ENCODE data around the gene RUFY4. TPM values are rescaled to one million over a fixed set of nuclear protein-coding genes. Genes with fewer than 3 reads are reported as not detected.

RUFY4 gene
- total and polyA plus RNA-seq, 2 of the 13 experiments (the other 11 are each of a cell fraction or from before 2014, with no cell fraction given) = not detected

DNA sequence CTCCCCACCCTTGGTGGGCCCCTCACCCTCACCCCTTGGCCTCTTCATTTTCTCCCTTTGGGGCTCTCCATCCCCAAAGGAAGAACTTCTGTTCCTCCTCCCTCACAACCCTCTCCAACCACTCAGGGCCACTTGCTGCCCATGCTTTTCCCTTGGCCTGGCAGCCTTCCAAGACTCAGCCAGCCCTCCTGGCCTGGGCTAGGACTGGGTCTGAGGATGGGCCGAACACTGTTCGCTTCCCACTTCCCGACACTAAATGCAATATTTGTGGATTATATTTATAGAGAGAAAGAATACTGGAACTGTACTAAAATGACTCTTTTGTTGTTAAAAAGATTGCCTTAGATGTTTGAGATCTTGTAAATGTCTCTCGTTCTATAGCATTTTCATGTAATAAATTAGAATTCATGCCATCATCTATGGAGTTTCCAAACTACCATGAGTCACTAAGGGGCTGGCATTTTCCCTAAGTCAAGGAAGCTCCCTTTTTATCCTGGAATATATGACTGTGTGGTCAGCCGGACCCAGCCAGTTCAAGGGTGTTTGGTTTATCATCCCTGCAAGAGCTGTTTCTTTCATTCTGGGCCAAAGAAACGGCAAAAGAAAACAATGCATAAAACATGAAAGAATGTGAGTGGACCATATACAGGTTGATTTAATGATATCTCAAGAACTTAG is 60.5 kb downstream of the RUFY4 start:
- H3K27ac ChIP-seq (ENCODE audit: extremely low read length, insufficient read depth, low read length) = no peak overlapping the region
- ChIA-PET POLR2A (no interaction called here), CTCF (ENCODE audit: low intra/inter-chr PET ratio, low total read pairs) (no interaction called here)
- DNase-seq (ENCODE audit: low spot score) = no peak
- H3K4me1 ChIP-seq (ENCODE audit: insufficient read depth, low read length) = no peaks in the 10 kb centered on the region
- no peak for FAIRE-seq
- no TSS peak for BruUV-seq (replicated peaks)
- peaks cover 3 to 47% of the 10 kb centered on the region in 2 experiments for H3K27me3 ChIP-seq (ENCODE audit: control insufficient read depth in 1 of 2, insufficient read depth in 2 of 2, low read length in 2 of 2)
- H3K4me3 ChIP-seq (replicated peaks in 1 of 3; ENCODE audit: insufficient read depth in 1 of 3, low read depth in 2 of 3, low read length in 3 of 3) = no peak overlapping the region
- no peak for ATAC-seq
- H2AFZ ChIP-seq (ENCODE audit: low read length) = no peak overlapping the region
- in situ Hi-C loops (cut with HindIII; ENCODE audit: extremely low pct_ligation_motif_present, low pct_unique_long_range_greater_than_20kb) (no loop called here), intact Hi-C loops (cut with micrococcal nuclease; ENCODE audit: unreplicated experiment) (no loop called here)
- 46% methylated on average over 6 of the region's 6 CpGs for WGBS (ENCODE audit: low lambda C conversion rate)
- no peaks in the 10 kb centered on the region for H3K36me3 ChIP-seq (replicated peaks in 1 of 2; ENCODE audit: control insufficient read depth in 1 of 2, insufficient read depth in 2 of 2, low read length in 2 of 2)
- no peaks in the 10 kb centered on the region for H3K79me2 ChIP-seq (ENCODE audit: insufficient read depth, low read length)
- H3K9me3 ChIP-seq (ENCODE audit: low read length) = no peaks in the 10 kb centered on the region
- H3K4me2 ChIP-seq (ENCODE audit: low read depth, low read length) = no peak overlapping the region
- no peak overlapping the region for H3K9ac ChIP-seq (ENCODE audit: insufficient read depth, low read depth, low read length)
- no peaks in the 10 kb centered on the region for H4K20me1 ChIP-seq (ENCODE audit: insufficient read depth, low read length)
- no peak for TF ChIP-seq TMF1 (CRISPR knock-in tag; IDR thresholded peaks at IDR 0.05; ENCODE audit: low read depth)
- TF ChIP-seq SIX4 (CRISPR knock-in tag; IDR thresholded peaks at IDR 0.05) = no peak
- TF ChIP-seq ZNF101 (CRISPR knock-in tag; IDR thresholded peaks at IDR 0.05; ENCODE audit: borderline replicate concordance, low read depth) = no peak
- TF ChIP-seq, protein P1, sequence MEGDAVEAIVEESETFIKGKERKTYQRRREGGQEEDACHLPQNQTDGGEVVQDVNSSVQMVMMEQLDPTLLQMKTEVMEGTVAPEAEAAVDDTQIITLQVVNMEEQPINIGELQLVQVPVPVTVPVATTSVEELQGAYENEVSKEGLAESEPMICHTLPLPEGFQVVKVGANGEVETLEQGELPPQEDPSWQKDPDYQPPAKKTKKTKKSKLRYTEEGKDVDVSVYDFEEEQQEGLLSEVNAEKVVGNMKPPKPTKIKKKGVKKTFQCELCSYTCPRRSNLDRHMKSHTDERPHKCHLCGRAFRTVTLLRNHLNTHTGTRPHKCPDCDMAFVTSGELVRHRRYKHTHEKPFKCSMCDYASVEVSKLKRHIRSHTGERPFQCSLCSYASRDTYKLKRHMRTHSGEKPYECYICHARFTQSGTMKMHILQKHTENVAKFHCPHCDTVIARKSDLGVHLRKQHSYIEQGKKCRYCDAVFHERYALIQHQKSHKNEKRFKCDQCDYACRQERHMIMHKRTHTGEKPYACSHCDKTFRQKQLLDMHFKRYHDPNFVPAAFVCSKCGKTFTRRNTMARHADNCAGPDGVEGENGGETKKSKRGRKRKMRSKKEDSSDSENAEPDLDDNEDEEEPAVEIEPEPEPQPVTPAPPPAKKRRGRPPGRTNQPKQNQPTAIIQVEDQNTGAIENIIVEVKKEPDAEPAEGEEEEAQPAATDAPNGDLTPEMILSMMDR (CRISPR knock-in tag; IDR thresholded peaks at IDR 0.05) = no peak
- TF ChIP-seq TAF1 (CRISPR knock-in tag; IDR thresholded peaks at IDR 0.05) = no peak
- no peak for TF ChIP-seq NKX3-1 (CRISPR knock-in tag; IDR thresholded peaks at IDR 0.05)
- TF ChIP-seq, protein P2, sequence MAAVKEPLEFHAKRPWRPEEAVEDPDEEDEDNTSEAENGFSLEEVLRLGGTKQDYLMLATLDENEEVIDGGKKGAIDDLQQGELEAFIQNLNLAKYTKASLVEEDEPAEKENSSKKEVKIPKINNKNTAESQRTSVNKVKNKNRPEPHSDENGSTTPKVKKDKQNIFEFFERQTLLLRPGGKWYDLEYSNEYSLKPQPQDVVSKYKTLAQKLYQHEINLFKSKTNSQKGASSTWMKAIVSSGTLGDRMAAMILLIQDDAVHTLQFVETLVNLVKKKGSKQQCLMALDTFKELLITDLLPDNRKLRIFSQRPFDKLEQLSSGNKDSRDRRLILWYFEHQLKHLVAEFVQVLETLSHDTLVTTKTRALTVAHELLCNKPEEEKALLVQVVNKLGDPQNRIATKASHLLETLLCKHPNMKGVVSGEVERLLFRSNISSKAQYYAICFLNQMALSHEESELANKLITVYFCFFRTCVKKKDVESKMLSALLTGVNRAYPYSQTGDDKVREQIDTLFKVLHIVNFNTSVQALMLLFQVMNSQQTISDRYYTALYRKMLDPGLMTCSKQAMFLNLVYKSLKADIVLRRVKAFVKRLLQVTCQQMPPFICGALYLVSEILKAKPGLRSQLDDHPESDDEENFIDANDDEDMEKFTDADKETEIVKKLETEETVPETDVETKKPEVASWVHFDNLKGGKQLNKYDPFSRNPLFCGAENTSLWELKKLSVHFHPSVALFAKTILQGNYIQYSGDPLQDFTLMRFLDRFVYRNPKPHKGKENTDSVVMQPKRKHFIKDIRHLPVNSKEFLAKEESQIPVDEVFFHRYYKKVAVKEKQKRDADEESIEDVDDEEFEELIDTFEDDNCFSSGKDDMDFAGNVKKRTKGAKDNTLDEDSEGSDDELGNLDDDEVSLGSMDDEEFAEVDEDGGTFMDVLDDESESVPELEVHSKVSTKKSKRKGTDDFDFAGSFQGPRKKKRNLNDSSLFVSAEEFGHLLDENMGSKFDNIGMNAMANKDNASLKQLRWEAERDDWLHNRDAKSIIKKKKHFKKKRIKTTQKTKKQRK (IDR thresholded peaks at IDR 0.05; ENCODE audit: low read length) = no peak
- no peak for TF ChIP-seq ZNF496 (CRISPR knock-in tag; IDR thresholded peaks at IDR 0.05; ENCODE audit: insufficient replicate concordance)
- TF ChIP-seq, protein P3, sequence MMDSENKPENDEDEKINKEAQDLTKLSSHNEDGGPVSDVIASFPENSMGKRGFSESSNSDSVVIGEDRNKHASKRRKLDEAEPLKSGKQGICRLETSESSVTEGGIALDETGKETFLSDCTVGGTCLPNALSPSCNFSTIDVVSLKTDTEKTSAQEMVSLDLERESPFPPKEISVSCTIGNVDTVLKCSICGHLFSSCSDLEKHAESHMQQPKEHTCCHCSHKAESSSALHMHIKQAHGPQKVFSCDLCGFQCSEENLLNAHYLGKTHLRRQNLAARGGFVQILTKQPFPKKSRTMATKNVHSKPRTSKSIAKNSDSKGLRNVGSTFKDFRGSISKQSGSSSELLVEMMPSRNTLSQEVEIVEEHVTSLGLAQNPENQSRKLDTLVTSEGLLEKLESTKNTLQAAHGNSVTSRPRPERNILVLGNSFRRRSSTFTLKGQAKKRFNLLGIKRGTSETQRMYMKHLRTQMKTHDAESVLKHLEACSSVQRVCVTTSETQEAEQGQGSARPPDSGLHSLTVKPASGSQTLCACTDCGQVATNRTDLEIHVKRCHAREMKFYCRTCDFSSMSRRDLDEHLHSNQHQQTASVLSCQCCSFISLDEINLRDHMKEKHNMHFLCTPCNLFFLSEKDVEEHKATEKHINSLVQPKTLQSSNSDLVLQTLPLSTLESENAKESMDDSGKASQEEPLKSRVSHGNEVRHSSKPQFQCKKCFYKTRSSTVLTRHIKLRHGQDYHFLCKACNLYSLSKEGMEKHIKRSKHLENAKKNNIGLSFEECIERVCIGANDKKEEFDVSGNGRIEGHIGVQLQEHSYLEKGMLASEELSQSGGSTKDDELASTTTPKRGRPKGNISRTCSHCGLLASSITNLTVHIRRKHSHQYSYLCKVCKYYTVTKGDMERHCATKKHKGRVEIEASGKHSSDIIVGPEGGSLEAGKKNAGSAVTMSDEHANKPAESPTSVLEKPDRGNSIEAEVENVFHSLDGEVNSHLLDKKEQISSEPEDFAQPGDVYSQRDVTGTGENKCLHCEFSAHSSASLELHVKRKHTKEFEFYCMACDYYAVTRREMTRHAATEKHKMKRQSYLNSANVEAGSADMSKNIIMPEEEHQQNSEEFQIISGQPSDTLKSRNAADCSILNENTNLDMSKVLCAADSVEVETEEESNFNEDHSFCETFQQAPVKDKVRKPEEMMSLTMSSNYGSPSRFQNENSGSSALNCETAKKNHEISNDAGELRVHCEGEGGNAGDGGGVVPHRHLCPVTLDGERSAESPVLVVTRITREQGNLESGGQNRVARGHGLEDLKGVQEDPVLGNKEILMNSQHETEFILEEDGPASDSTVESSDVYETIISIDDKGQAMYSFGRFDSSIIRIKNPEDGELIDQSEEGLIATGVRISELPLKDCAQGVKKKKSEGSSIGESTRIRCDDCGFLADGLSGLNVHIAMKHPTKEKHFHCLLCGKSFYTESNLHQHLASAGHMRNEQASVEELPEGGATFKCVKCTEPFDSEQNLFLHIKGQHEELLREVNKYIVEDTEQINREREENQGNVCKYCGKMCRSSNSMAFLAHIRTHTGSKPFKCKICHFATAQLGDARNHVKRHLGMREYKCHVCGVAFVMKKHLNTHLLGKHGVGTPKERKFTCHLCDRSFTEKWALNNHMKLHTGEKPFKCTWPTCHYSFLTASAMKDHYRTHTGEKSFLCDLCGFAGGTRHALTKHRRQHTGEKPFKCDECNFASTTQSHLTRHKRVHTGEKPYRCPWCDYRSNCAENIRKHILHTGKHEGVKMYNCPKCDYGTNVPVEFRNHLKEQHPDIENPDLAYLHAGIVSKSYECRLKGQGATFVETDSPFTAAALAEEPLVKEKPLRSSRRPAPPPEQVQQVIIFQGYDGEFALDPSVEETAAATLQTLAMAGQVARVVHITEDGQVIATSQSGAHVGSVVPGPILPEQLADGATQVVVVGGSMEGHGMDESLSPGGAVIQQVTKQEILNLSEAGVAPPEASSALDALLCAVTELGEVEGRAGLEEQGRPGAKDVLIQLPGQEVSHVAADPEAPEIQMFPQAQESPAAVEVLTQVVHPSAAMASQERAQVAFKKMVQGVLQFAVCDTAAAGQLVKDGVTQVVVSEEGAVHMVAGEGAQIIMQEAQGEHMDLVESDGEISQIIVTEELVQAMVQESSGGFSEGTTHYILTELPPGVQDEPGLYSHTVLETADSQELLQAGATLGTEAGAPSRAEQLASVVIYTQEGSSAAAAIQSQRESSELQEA (CRISPR knock-in tag; IDR thresholded peaks at IDR 0.05; ENCODE audit: not compliant biosample characterization) = no peak
- no peak for TF ChIP-seq HNRNPLL (IDR thresholded peaks at IDR 0.05; ENCODE audit: low read depth, low read length, poor library complexity, severe bottlenecking)
